Astrocyte of the spinal cord (primary cell): Measurements from ENCODE around the gene ZNF780A.
"Not testable (repeated sequence)": the region's sequence is repeated elsewhere in the genome, so short reads cannot be mapped to it uniquely, and the experiment has no call there.

Source experiments
- DNase-seq: peaks from one replicate; pipeline ENCODE4 v3.0.0; 2011; ENCODE audit warnings: low read depth, low spot score
- H3K4me3 ChIP-seq: 2 replicates; pipeline ENCODE4 v1.5.1; 2011; ENCODE audit warnings: low read depth, mild to moderate bottlenecking, low read length, moderate library complexity
- in situ Hi-C: cut with HindIII; loops from 2 replicates; pipeline ENCODE4 v1.10.0; 2017; ENCODE audit warnings: low sequenced_read_pairs
- TF ChIP-seq, protein P1 (sequence below): IDR thresholded peaks from 2 replicates; pipeline ENCODE4 v1.5.1; 2012; ENCODE audit warnings: low read depth, mild to moderate bottlenecking, low read length, inconsistent platforms

Gene ZNF780A

DNA sequence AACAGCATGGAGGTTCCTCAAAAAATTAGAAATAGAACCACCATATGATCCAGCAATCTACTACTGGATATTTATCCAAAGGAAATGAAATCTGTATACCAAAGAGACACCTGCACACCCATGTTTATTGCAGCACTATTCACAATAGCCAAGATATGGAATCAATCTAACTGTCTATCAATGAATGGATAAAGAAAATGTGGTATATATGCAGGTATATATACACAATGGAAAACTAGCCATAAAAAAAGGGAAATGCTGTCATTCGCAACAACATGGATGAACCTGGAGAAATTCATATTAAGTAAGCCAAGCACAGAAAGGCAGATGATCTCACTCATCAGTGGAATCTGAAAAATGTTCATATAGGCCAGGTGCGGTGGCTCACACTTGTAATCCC is 37.3 kb downstream of the ZNF780A start:
- DNase-seq = no peak
- TF ChIP-seq, protein P1, sequence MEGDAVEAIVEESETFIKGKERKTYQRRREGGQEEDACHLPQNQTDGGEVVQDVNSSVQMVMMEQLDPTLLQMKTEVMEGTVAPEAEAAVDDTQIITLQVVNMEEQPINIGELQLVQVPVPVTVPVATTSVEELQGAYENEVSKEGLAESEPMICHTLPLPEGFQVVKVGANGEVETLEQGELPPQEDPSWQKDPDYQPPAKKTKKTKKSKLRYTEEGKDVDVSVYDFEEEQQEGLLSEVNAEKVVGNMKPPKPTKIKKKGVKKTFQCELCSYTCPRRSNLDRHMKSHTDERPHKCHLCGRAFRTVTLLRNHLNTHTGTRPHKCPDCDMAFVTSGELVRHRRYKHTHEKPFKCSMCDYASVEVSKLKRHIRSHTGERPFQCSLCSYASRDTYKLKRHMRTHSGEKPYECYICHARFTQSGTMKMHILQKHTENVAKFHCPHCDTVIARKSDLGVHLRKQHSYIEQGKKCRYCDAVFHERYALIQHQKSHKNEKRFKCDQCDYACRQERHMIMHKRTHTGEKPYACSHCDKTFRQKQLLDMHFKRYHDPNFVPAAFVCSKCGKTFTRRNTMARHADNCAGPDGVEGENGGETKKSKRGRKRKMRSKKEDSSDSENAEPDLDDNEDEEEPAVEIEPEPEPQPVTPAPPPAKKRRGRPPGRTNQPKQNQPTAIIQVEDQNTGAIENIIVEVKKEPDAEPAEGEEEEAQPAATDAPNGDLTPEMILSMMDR = no peak
- H3K4me3 ChIP-seq = no peak overlapping the region
- in situ Hi-C loops = no loop called here

DNA sequence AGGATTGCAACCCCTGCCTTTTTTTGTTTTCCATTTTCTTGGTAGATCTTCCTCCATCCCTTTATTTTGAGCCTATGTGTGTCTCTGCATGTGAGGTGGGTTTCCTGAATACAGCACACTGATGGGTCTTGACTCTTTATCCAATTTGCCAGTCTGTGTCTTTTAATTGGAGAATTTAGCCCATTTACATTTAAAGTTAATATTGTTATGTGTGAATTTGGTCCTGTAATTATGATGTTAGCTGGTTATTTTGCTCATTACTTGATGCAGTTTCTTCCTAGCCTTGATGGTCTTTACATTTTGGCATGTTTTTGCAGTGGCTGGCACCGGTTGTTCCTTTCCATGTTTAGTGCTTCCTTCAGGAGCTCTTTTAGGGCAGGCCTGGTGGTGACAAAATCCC is 49.0 kb downstream of the ZNF780A start:
- in situ Hi-C loops, DNase-seq, H3K4me3 ChIP-seq: not testable (repeated sequence)

DNA sequence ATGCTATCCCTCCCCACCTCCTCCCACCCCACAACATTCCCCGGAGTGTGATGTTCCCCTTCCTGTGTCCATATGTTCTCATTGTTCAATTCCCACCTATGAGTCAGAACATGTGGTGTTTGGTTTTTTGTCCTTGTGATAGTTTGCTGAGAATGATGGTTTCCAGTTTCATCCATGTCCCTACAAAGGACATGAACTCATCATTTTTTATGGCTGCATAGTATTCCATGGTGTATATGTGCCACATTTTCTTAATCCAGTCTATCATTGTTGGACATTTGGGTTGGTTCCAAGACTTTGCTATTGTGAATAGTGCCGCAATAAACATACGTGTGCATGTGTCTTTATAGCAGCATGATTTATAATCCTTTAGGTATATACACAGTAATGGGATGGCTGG is 52.7 kb downstream of the ZNF780A start:
- H3K4me3 ChIP-seq, in situ Hi-C loops, DNase-seq: not testable (repeated sequence)

DNA sequence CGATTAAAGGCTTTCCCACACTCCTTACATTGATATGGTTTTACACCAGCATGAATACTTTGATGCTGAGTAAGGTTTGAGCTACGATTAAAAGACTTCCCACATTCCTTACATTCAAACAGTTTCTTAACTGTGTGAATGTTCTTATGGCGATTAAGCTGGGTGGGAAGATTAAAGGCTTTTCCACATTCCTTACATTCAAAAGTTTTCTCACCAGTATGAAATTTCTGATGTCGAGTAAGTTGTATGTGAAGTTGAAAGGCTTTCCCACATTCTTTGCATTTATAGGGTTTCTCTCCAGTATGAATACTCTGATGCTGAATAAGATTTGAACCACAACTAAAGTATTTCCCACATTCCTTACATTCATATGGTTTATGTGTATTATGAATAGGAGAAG is 54.7 kb downstream of the ZNF780A start:
- no peak for DNase-seq
- in situ Hi-C loops = no loop called here

DNA sequence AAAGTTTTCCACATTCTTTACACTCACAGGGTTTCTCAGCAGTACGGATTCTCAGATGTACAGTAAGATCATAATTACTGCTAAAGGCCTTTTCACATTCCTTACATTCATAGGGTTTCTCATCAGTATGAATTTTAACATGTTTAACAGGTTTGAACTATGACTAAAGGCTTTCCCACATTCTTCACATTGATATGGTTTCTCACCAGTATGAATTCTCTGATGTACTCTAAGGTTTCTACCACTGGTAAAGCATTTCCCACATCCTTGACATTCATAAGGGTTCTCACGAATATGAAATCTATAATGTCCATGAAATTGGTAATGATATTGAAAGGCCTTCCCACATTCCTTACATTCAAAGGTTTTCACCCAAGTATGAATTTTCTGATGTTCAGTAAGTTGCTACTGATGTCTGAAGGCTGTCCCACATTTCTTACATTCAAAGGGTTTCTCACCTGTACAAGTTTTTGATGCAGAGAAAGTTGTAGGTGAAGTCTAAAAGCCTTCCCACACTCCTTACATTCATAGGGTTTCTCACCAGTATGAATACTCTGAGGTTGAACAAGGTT is 56.7 kb downstream of the ZNF780A start:
- no peak overlapping the region for H3K4me3 ChIP-seq
- in situ Hi-C loops = no loop called here

More for the DNA sequence above, 54.7 kb downstream of the ZNF780A start:
- H3K4me3 ChIP-seq = no peak overlapping the region
- TF ChIP-seq, protein P1 = no peak

DNA sequence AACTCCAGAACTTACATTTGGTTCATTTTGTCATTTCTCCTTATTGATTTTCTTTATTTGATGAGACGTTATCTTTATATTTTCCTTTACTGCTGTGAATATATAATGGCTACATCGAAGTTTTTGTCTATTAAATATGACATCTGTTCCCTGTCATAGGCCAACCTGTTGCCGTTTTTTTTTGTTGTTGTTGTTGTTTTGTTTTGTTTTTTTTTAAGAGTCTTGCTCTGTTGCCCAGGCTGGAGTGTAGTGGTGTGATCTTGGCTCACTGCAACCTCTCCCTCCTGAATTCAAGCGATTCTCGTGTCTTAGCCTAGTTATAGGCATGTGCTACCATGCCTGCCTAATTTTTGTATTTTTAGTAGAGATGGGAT is 64.2 kb downstream of the ZNF780A start:
- no peak for DNase-seq
- in situ Hi-C loops = no loop called here
- TF ChIP-seq, protein P1 = no peak
- no peak overlapping the region for H3K4me3 ChIP-seq

More for the DNA sequence above, 56.7 kb downstream of the ZNF780A start:
- TF ChIP-seq, protein P1 = no peak
- DNase-seq = no peak

DNA sequence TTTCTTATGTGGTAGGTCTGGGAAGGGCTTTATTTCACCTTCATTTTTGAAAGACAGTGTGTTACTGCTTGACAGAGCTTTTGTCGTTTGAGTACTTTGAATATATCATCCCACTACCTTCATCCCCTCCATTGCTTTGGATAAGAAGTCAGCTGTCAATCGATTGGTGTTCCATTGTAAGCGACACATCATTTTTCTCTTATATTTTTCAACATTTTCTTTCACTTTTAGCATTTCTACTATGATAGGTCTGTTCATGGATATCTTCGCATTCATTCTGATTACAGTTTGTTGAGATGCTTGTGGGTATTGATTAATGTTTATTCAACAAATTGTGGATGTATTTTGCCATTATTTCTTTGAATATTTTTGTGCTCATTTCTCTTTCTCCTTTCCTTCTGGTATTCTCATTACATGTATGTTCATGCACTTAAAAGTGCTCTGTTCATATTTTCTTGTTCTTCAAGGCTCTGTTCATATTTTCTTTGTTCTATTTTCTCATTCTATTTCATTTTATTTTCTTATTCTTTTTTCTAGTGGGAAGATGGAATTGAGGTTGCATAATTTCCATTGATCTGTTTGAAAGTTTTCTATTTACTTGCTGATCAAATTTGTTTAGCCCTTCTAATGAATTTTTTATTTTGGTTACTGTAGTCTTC is 64.7 kb downstream of the ZNF780A start:
- in situ Hi-C loops = no loop called here
- H3K4me3 ChIP-seq = no peak overlapping the region
- TF ChIP-seq, protein P1 = no peak
- DNase-seq = no peak
